ENCODE measurements around the gene TPK1. TPM values are rescaled to one million over a fixed set of nuclear protein-coding genes. Genes with fewer than 3 reads are reported as not detected.

TPK1 gene
- total RNA-seq, 1 donor, result 6.9 TPM

- H2AFZ ChIP-seq (ENCODE audit: low read length), result no peak overlapping the region
- no peaks in the 10 kb centered on the region for H3K4me1 ChIP-seq (ENCODE audit: insufficient read depth, low read length)
- H3K79me2 ChIP-seq (ENCODE audit: insufficient read depth, low read length), result no peaks in the 10 kb centered on the region
- no peak overlapping the region for H3K4me3 ChIP-seq (ENCODE audit: insufficient read depth, low read length)
- H3K27me3 ChIP-seq (ENCODE audit: insufficient read depth, low read length), result no peaks in the 10 kb centered on the region
- DNase-seq (ENCODE audit: insufficient read length, low spot score, missing footprints), result no peak
- no peaks in the 10 kb centered on the region for H3K36me3 ChIP-seq (ENCODE audit: insufficient read depth, low read length)
- no peaks in the 10 kb centered on the region for H4K20me1 ChIP-seq (ENCODE audit: insufficient read depth, low read length)
- H3K9me3 ChIP-seq (ENCODE audit: low read depth, low read length), result no peaks in the 10 kb centered on the region
- no peak for TF ChIP-seq CTCF (IDR thresholded peaks at IDR 0.05; ENCODE audit: extremely low read depth, low read depth, low read length)
- no peak overlapping the region for H3K27ac ChIP-seq (ENCODE audit: low read depth, low read length)
- no peak overlapping the region for H3K4me2 ChIP-seq (ENCODE audit: insufficient read depth, low read length)
These were observed 267.6 kb downstream of the TPK1 start for GRCh38 chr7:144568233-144568632.

- Histone ChIP-seq H3K27ac (ENCODE audit: low read depth, low read length) (no peak overlapping the region), H3K36me3 (ENCODE audit: insufficient read depth, low read length) (no peaks in the 10 kb centered on the region), H3K4me1 (ENCODE audit: insufficient read depth, low read length) (no peaks in the 10 kb centered on the region), H3K9me3 (ENCODE audit: low read depth, low read length) (peaks cover 3% of the 10 kb centered on the region), H4K20me1 (ENCODE audit: insufficient read depth, low read length) (no peaks in the 10 kb centered on the region), H3K79me2 (ENCODE audit: insufficient read depth, low read length) (no peaks in the 10 kb centered on the region), H3K4me2 (ENCODE audit: insufficient read depth, low read length) (no peak overlapping the region), H3K27me3 (ENCODE audit: insufficient read depth, low read length) (no peaks in the 10 kb centered on the region), H3K4me3 (ENCODE audit: insufficient read depth, low read length) (no peak overlapping the region), H2AFZ (ENCODE audit: low read length) (no peak overlapping the region)
- no peak for TF ChIP-seq CTCF (IDR thresholded peaks at IDR 0.05; ENCODE audit: extremely low read depth, low read depth, low read length)
- no peak for DNase-seq (ENCODE audit: insufficient read length, low spot score, missing footprints)
These were observed 270.3 kb downstream of the TPK1 start for GRCh38 chr7:144565586-144565985.

- no peaks in the 10 kb centered on the region for H3K36me3 ChIP-seq (ENCODE audit: insufficient read depth, low read length)
- no peak overlapping the region for H3K4me3 ChIP-seq (ENCODE audit: insufficient read depth, low read length)
- no peaks in the 10 kb centered on the region for H4K20me1 ChIP-seq (ENCODE audit: insufficient read depth, low read length)
- TF ChIP-seq CTCF (IDR thresholded peaks at IDR 0.05; ENCODE audit: extremely low read depth, low read depth, low read length), result no peak
- H3K4me1 ChIP-seq (ENCODE audit: insufficient read depth, low read length), result no peaks in the 10 kb centered on the region
- H3K27me3 ChIP-seq (ENCODE audit: insufficient read depth, low read length), result no peaks in the 10 kb centered on the region
- no peak overlapping the region for H3K4me2 ChIP-seq (ENCODE audit: insufficient read depth, low read length)
- no peaks in the 10 kb centered on the region for H3K9me3 ChIP-seq (ENCODE audit: low read depth, low read length)
- no peak overlapping the region for H3K27ac ChIP-seq (ENCODE audit: low read depth, low read length)
- H2AFZ ChIP-seq (ENCODE audit: low read length), result no peak overlapping the region
- DNase-seq (ENCODE audit: insufficient read length, low spot score, missing footprints), result no peak
- no peaks in the 10 kb centered on the region for H3K79me2 ChIP-seq (ENCODE audit: insufficient read depth, low read length)
These were observed 286.0 kb downstream of the TPK1 start for GRCh38 chr7:144549861-144550260.

GRCh38 chr7:144548556-144548955 is 287.3 kb downstream of the TPK1 start:
- H3K27me3 ChIP-seq (ENCODE audit: insufficient read depth, low read length), result no peaks in the 10 kb centered on the region
- no peaks in the 10 kb centered on the region for H3K9me3 ChIP-seq (ENCODE audit: low read depth, low read length)
- no peaks in the 10 kb centered on the region for H3K4me1 ChIP-seq (ENCODE audit: insufficient read depth, low read length)
- DNase-seq (ENCODE audit: insufficient read length, low spot score, missing footprints), result no peak
- H3K4me2 ChIP-seq (ENCODE audit: insufficient read depth, low read length), result no peak overlapping the region
- no peak overlapping the region for H2AFZ ChIP-seq (ENCODE audit: low read length)
- TF ChIP-seq CTCF (IDR thresholded peaks at IDR 0.05; ENCODE audit: extremely low read depth, low read depth, low read length), result no peak
- no peak overlapping the region for H3K4me3 ChIP-seq (ENCODE audit: insufficient read depth, low read length)
- H4K20me1 ChIP-seq (ENCODE audit: insufficient read depth, low read length), result no peaks in the 10 kb centered on the region
- no peaks in the 10 kb centered on the region for H3K79me2 ChIP-seq (ENCODE audit: insufficient read depth, low read length)
- H3K27ac ChIP-seq (ENCODE audit: low read depth, low read length), result no peak overlapping the region
- H3K36me3 ChIP-seq (ENCODE audit: insufficient read depth, low read length), result no peaks in the 10 kb centered on the region
